GM21526 (cell line): ENCODE measurements around the gene FOXF2.
"Not testable (repeated sequence)": the region's sequence is repeated elsewhere in the genome, so short reads cannot be mapped to it uniquely, and the experiment has no call there.

ENCODE experiments used
- ATAC-seq: cut with Tn5 transposase; IDR thresholded peaks from one replicate; pipeline ENCODE4 v1.9.1; 2021; ENCODE audit warnings: moderate library complexity; ENCODE audit not compliant: unreplicated experiment, low FRiP score

The FOXF2 gene

GRCh38 chr6:1389369-1390132 lies at the start of gene FOXF2:
Gene FOXF2 (plus strand): TSS chr6:1389576. CDS start chr6:1389948, 372 bp downstream.
- no peak for ATAC-seq

GRCh38 chr6:1346101-1346500 lies 43.3 kb upstream of the FOXF2 start:
- no peak for ATAC-seq

DNA sequence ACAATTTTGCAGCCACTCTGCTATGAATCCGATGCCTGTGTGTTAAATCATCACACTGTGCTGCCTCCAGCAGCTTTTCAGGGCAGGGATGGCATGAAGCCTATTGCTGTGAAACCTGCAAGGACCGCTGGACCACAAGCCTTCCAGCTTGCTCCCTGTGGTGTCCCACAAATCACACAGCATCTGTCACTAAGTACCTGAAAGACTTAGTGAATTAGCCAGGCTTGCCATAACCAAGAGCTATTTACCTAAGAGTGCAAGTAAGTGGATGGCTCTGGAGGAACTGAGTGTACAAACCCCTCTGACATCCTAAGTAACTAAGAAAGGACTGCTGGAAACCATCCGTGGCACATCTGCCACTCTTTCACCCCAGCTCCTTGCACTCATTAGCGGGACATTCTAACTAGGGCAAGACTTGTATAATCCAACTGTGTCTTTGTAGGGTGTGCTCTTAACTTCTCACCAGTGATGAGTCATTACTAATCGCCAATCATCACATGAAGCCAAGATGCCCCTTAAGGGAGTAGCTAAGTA lies 42.8 kb upstream of the FOXF2 start:
- ATAC-seq = no peak

- ATAC-seq = no peak
Measured at GRCh38 chr6:1347161-1347560, 42.2 kb upstream of the FOXF2 start.

- ATAC-seq = no peak
Measured at GRCh38 chr6:1348675-1349074, 40.7 kb upstream of the FOXF2 start.

- no peak for ATAC-seq
Measured at GRCh38 chr6:1349655-1350054, 39.7 kb upstream of the FOXF2 start.

GRCh38 chr6:1351381-1352008 lies 37.9 kb upstream of the FOXF2 start:
- ATAC-seq = no peak

- not testable (repeated sequence) for ATAC-seq
Measured at GRCh38 chr6:1355068-1355467, 34.3 kb upstream of the FOXF2 start.

DNA sequence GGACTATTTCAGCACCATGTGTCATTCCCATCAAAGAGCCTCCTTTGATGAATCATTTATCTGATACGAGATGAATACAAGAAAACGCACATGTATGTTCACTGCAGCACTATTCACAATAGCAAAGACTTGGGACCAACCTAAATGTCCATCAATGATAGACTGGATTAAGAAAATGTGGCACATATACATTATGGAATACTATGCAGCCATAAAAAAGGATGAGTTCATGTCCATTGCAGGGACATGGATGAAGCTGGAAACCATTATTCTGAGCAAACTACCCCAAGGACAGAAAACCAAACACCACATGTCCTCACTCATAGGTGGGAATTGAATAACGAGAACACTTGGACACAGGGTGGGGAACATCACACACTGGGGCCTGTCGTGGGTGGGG lies 27.7 kb upstream of the FOXF2 start:
- ATAC-seq = not testable (repeated sequence)

- ATAC-seq = no peak
Measured at GRCh38 chr6:1362643-1363042, 26.7 kb upstream of the FOXF2 start.

DNA sequence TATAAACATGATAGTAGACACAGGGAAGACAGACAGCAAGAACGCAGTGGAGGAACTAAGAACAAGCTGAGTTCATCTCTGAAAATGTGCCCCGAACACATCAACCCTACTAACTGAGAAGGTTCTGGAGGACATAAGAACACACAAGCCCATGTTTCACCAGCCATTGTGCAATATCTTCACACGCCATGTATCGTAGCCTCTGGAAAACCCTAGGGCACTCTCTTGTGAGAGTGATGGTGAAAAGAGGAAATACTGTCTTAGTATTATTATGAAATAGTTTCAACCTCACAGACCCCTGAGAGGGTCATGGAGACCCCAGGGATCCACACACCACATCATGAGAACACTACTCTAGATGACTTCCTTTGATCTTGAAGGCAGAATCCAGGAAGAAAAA lies 26.1 kb upstream of the FOXF2 start:
- no peak for ATAC-seq

DNA sequence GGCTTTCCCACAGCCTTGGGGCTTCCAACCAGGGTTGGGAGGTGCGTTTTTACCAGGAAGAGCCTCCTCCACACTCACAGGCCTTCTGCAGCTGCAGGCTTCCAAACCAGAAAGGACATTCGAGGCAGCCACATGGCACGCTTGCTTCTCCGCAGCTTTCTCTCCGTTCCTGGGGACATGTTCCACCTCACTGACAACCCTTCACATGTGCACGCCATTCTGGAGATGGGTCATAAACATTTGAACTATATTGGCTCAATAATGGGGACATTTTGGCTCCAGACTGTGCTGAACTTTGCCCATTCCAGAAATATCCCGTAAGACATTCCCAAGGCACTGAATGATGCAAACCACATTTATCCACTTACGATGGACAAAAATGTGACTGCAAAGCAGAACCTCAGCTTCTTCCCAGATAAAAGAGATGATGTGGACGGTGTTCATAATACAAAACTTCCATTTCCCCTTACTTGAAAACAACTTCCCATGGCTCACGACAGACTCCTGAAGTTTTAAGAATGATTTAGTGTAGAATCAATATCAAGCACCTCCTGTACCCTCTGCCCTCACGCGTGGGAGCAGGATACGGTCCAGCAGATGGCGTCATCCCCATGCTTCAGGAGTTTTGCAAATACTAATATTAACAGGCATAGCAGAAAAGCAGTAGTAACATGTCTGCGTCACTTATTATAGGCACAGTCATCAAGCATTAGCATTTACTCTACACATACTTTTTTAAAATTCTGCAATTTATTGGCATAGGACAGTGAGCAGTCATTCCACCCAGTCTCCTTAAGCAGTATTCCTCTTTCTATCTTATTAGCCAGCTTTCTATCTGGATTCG lies 25.4 kb upstream of the FOXF2 start:
- no peak for ATAC-seq

DNA sequence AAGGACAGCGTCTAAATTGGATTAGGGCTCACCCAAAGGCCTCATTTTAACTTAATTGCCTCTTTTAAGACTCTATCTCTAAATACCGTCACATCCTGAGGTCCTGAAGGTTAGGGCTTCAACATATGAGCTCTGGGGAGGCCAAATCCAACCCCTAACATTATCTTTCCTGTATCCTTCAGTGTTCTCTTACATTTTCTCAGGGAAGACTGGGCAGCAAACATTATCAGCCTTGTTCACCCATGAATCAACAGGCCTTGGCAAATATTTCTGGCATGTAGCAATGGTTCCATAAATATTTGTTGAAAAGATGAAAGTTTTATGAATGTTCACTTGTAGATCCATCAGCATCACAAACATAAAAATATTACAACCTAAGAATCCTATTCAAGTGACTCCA lies 24.6 kb upstream of the FOXF2 start:
- no peak for ATAC-seq

DNA sequence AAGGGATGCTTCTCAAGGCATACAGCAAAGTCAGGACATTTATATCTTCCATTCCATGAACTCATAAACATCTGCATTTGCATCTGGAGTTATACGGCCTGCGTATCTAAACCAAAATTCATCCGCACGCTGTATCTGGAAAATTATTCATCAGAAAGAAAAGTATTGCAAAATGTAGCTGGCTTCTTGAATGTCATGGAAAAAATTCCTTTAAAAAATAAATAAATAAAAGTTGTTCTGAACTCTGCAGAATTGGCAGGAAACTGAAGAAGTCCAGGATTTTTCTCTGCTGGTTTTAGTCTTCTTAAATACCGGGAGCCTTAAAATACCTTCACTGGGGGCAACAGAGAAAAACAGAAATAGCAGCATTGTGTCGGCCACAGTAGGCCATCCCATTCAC lies 23.7 kb upstream of the FOXF2 start:
- ATAC-seq = no peak

- no peak for ATAC-seq
Measured at GRCh38 chr6:1367771-1368170, 21.6 kb upstream of the FOXF2 start.

DNA sequence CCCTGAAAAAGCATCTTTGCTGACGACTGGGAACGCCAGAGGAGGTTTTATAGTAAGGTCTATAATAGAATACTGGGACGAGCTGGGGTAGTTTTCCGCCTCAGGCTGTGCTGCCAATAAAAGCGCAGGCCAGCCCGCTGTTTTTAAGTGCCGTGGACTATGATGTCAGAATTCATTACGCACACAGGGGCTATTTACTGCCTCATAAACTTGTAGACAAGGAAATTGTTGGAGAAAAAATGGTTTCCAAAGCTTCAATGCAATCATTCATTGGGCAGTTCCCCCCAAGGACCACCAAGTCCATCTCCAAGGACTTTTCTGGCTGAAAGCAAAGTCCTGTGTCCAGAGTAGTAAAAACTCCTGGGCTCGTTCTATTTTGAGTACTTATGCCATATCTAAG lies 20.4 kb upstream of the FOXF2 start:
- ATAC-seq = no peak

- ATAC-seq = not testable (repeated sequence)
Measured at GRCh38 chr6:1369695-1370094, 19.7 kb upstream of the FOXF2 start.

GRCh38 chr6:1371933-1372332 lies 17.4 kb upstream of the FOXF2 start:
- no peak for ATAC-seq

DNA sequence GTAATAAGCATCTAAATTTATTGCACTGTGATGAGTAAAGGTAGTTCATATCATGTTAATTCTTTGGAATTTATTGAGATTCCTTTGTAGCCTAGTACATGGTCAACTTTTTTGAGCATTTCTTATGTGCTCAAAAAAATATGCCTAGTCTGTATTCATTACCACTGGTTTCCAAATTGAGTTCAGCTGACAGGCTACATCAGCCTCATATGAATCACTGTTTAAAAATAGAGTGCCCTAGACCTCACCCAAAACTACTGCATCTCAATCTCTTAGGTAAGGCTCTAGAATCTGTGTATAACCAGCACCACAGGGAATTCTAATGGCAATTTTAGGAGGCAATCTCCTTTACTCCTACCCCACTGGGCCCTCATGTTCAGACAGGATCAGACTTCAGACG lies 16.7 kb upstream of the FOXF2 start:
- ATAC-seq = no peak

- ATAC-seq = no peak
Measured at GRCh38 chr6:1376653-1377052, 12.7 kb upstream of the FOXF2 start.

- ATAC-seq = no peak
Measured at GRCh38 chr6:1377526-1377925, 11.8 kb upstream of the FOXF2 start.
